ENCODE data around the gene SLC66A2. TPM values are rescaled to one million over a fixed set of nuclear protein-coding genes. Genes with fewer than 3 reads are reported as not detected.

Gene SLC66A2
- total RNA-seq, 1 donor from 2014 or later: 29.8 TPM

GRCh38 chr18:79971986-79972385 lies 20.5 kb upstream of the SLC66A2 start:
- no peak for DNase-seq (ENCODE audit: low read depth, low spot score)
- Mint-ChIP-seq H3K4me3 (no peak overlapping the region), H3K27ac (ENCODE audit: unreplicated experiment) (no peak overlapping the region), H3K9me3 (no peaks in the 10 kb centered on the region), H3K36me3 (ENCODE audit: low read depth) (peaks cover 10% of the 10 kb centered on the region), H3K4me1 (no peaks in the 10 kb centered on the region), H3K27me3 (ENCODE audit: low read depth) (no peaks in the 10 kb centered on the region)
- TF ChIP-seq CTCF (conservative IDR thresholded peaks at IDR 0.05): no peak

GRCh38 chr18:79971211-79971952 lies 19.9 kb upstream of the SLC66A2 start:
- peaks cover 10% of the 10 kb centered on the region for H3K36me3 Mint-ChIP-seq (ENCODE audit: low read depth)
- H3K27ac Mint-ChIP-seq (ENCODE audit: unreplicated experiment): no peak overlapping the region

GRCh38 chr18:79970419-79971133 lies 19.1 kb upstream of the SLC66A2 start:
- H3K27ac Mint-ChIP-seq (ENCODE audit: unreplicated experiment): no peak overlapping the region
- H3K36me3 Mint-ChIP-seq (ENCODE audit: low read depth): peaks cover 10% of the 10 kb centered on the region
- H3K4me3 Mint-ChIP-seq: no peak overlapping the region

More at GRCh38 chr18:79971211-79971952, 19.9 kb upstream of the SLC66A2 start:
- no peak for DNase-seq (ENCODE audit: low read depth, low spot score)
- H3K27me3 Mint-ChIP-seq (ENCODE audit: low read depth): no peaks in the 10 kb centered on the region
- no peaks in the 10 kb centered on the region for H3K9me3 Mint-ChIP-seq
- H3K4me3 Mint-ChIP-seq: no peak overlapping the region
- TF ChIP-seq CTCF (conservative IDR thresholded peaks at IDR 0.05): no peak
- H3K4me1 Mint-ChIP-seq: no peaks in the 10 kb centered on the region

GRCh38 chr18:79965119-79965902 lies 13.9 kb upstream of the SLC66A2 start:
- Mint-ChIP-seq H3K9me3 (no peaks in the 10 kb centered on the region), H3K4me1 (peaks cover 19% of the 10 kb centered on the region), H3K27me3 (ENCODE audit: low read depth) (peaks cover 27% of the 10 kb centered on the region), H3K27ac (ENCODE audit: unreplicated experiment) (no peak overlapping the region), H3K36me3 (ENCODE audit: low read depth) (peaks cover 6% of the 10 kb centered on the region), H3K4me3 (peak overlapping the region; percentile 14)
- no peak for TF ChIP-seq CTCF (conservative IDR thresholded peaks at IDR 0.05)
- no peak for DNase-seq (ENCODE audit: low read depth, low spot score)

More at GRCh38 chr18:79970419-79971133, 19.1 kb upstream of the SLC66A2 start:
- Mint-ChIP-seq H3K9me3 (no peaks in the 10 kb centered on the region), H3K4me1 (peaks cover 2% of the 10 kb centered on the region), H3K27me3 (ENCODE audit: low read depth) (peaks cover under 1% of the 10 kb centered on the region)
- DNase-seq (ENCODE audit: low read depth, low spot score): no peak
- no peak for TF ChIP-seq CTCF (conservative IDR thresholded peaks at IDR 0.05)

GRCh38 chr18:79964330-79965118 lies 13.1 kb upstream of the SLC66A2 start, which contains the start of gene HSBP1L1:
HSBP1L1 (plus strand) TSS chr18:79964643; CDS start chr18:79964736, 93 bp downstream.
- DNase-seq (ENCODE audit: low read depth, low spot score): peak; percentile 64
- peaks cover 4% of the 10 kb centered on the region for H3K36me3 Mint-ChIP-seq (ENCODE audit: low read depth)
- H3K4me3 Mint-ChIP-seq: peak within 1 kb of the TSS; percentile 14
- H3K9me3 Mint-ChIP-seq: no peaks in the 10 kb centered on the region
- peaks cover 27% of the 10 kb centered on the region for H3K4me1 Mint-ChIP-seq
- TF ChIP-seq CTCF (conservative IDR thresholded peaks at IDR 0.05): peak; percentile 39
- peaks cover 35% of the 10 kb centered on the region for H3K27me3 Mint-ChIP-seq (ENCODE audit: low read depth)
- no peak within 1 kb of the TSS for H3K27ac Mint-ChIP-seq (ENCODE audit: unreplicated experiment)

Measured in neural crest cell (in vitro differentiated cells).